HepG2 (cell line): ENCODE data around the gene TPPP2. TPM values are rescaled to one million over a fixed set of nuclear protein-coding genes. Genes with fewer than 3 reads are reported as not detected.

ENCODE experiments used
- ATF4 ChIP-seq, 2 experiments: fragments of 450-650 bp in 1 of 2; sonication (generic) in 1 of 2; formaldehyde crosslinking; IDR thresholded peaks; 2 replicates each; pipeline versions ENCODE4 v1.5.0 to v1.8.0; 2020 to 2022; ENCODE audit warnings: mild to moderate bottlenecking in 1 of 2, missing genetic modification reagents in 1 of 2
- FOXP1 ChIP-seq, 2 experiments: fragments of 450-650 bp in 1 of 2; IDR thresholded peaks; 2 replicates each; pipeline ENCODE4 v1.6.1; 2017 to 2018; ENCODE audit warnings: antibody characterized with exemption in 1 of 2
- HIVEP1 ChIP-seq: sonication (generic); formaldehyde crosslinking; IDR thresholded peaks from 2 replicates; pipeline ENCODE4 v1.4.0; 2020; ENCODE audit warnings: mild to moderate bottlenecking, missing genetic modification reagents
- KDM5B ChIP-seq: sonication (generic); formaldehyde crosslinking; IDR thresholded peaks from 2 replicates; pipeline ENCODE4 v1.4.0; 2020; ENCODE audit warnings: missing genetic modification reagents, mild to moderate bottlenecking, borderline replicate concordance
- LCORL ChIP-seq, 2 experiments: fragments of 450-650 bp in 1 of 2; sonication (generic) in 1 of 2; formaldehyde crosslinking in 1 of 2; IDR thresholded peaks; 2 replicates each; pipeline versions ENCODE4 v1.5.0 to v1.6.1; 2017 to 2020; ENCODE audit warnings: antibody characterized with exemption in 1 of 2, missing genetic modification reagents in 1 of 2
- MAFF ChIP-seq: IDR thresholded peaks from 2 replicates; pipeline ENCODE4 v1.6.1; 2011; ENCODE audit warnings: low read depth, low read length, improper control_type of control experiment
- MAX ChIP-seq: IDR thresholded peaks from 2 replicates; pipeline ENCODE4 v1.6.1; 2012; ENCODE audit warnings: inconsistent platforms
- MEF2D ChIP-seq: sonication (generic); formaldehyde crosslinking; IDR thresholded peaks from 2 replicates; pipeline ENCODE4 v1.5.1; 2020; ENCODE audit warnings: mild to moderate bottlenecking, missing genetic modification reagents
- PAXIP1 ChIP-seq: sonication (generic); formaldehyde crosslinking; conservative IDR thresholded peaks from 2 replicates; pipeline ENCODE4 v1.4.0; 2020; ENCODE audit warnings: mild to moderate bottlenecking, missing genetic modification reagents, moderate library complexity
- SAP130 ChIP-seq: IDR thresholded peaks from 2 replicates; pipeline ENCODE4 v1.6.1; 2016; ENCODE audit warnings: low read depth
- TFDP1 ChIP-seq: IDR thresholded peaks from 2 replicates; pipeline ENCODE4 v1.6.1; 2016; ENCODE audit warnings: missing compliant biosample characterization, missing genetic modification reagents, borderline replicate concordance
- ZFX ChIP-seq: sonication (generic); formaldehyde crosslinking; IDR thresholded peaks from 2 replicates; pipeline ENCODE4 v1.4.0; 2020; ENCODE audit warnings: mild to moderate bottlenecking, low read depth, missing genetic modification reagents, moderate library complexity
- ZMYM2 ChIP-seq: sonication (generic); formaldehyde crosslinking; IDR thresholded peaks from 2 replicates; pipeline ENCODE4 v1.8.0; 2022; ENCODE audit warnings: mild to moderate bottlenecking, missing genetic modification reagents
- ZNF205 ChIP-seq: IDR thresholded peaks from 2 replicates; pipeline ENCODE4 v1.6.1; 2018; ENCODE audit warnings: missing biosample characterization, missing genetic modification reagents
- ZNF264 ChIP-seq: sonication (generic); formaldehyde crosslinking; IDR thresholded peaks from 2 replicates; pipeline ENCODE4 v1.4.0; 2020; ENCODE audit warnings: missing genetic modification reagents
- ZNF430 ChIP-seq: sonication (generic); formaldehyde crosslinking; IDR thresholded peaks from 2 replicates; pipeline ENCODE4 v1.9.0; 2021; ENCODE audit warnings: mild to moderate bottlenecking, missing genetic modification reagents
- ZNF451 ChIP-seq: sonication (generic); formaldehyde crosslinking; IDR thresholded peaks from 2 replicates; pipeline ENCODE4 v1.5.0; 2020; ENCODE audit warnings: mild to moderate bottlenecking, missing genetic modification reagents
- polyA plus RNA-seq, 8 experiments: library from polyadenylated mRNA; depleted of rRNA in 3 of 8; stranded (reverse) in 7 of 8; unstranded in 1 of 8; fragments of >200 nt; fragmentation: Illumina TruSeq in 4 of 8; extraction: Trizol in 4 of 8; gene quantifications; 2 replicates each; pipeline versions ENCODE4 v1.2.1 to v1.2.3, GENCODE V29; 2011 to 2016; ENCODE audit warnings: low read depth in 4 of 8, missing spikeins in 1 of 8, mixed read lengths in 1 of 8; ENCODE audit not compliant: insufficient read depth in 1 of 8
- total RNA-seq, 5 experiments: library from RNA; depleted of rRNA; stranded (reverse); fragments of >200 nt; fragmentation: Illumina TruSeq; extraction: Trizol; gene quantifications; 2 replicates each; pipeline ENCODE4 v1.2.3, GENCODE V29; 2016; ENCODE audit warnings: low read depth in 1 of 5

TPPP2 gene
- total and polyA plus RNA-seq, 2 of the 13 experiments (the other 11 are each of a cell fraction or from before 2014, with no cell fraction given) = 0.58 to 4.2 TPM

GRCh38 chr14:21057803-21058675 is 28.0 kb downstream of the TPPP2 start, which contains the start of gene RNASE8 (continued):
- TF ChIP-seq HIVEP1 = peak; percentile 70
- TF ChIP-seq ZMYM2 (CRISPR knock-in tag) = 0 out of 2 replicates have a peak, but pooled peaks have one; percentile 24
- 0 out of 2 replicates have a peak, but pooled peaks have one; percentile 25 for TF ChIP-seq TFDP1 (CRISPR knock-in tag)
- 0 out of 2 replicates have a peak, but pooled peaks have one; percentile 9 for TF ChIP-seq ZFX (CRISPR knock-in tag)
- TF ChIP-seq SAP130 (CRISPR knock-in tag) = peak; percentile 19; the same call in 1 of the 2 replicates
- no peak for TF ChIP-seq ZNF264 (CRISPR knock-in tag)
- TF ChIP-seq ZNF205 = 0 out of 2 replicates have a peak, but pooled peaks have one; percentile 2
- TF ChIP-seq PAXIP1 (CRISPR knock-in tag) = no peak; the same call in 1 of the 2 replicates
- TF ChIP-seq MAX = peak; percentile 83
- no peak for TF ChIP-seq LCORL (IDR thresholded peaks at IDR 0.05)
- TF ChIP-seq LCORL (CRISPR knock-in tag; IDR thresholded peaks at IDR 0.05) = peak; percentile 19; the same call in 1 of the 2 replicates
- no peak for TF ChIP-seq ZNF451 (CRISPR knock-in tag)
- peak; percentile 46; the same call in 1 of the 2 replicates for TF ChIP-seq MEF2D (CRISPR knock-in tag)
- TF ChIP-seq MAFF = no peak
- TF ChIP-seq FOXP1 (IDR thresholded peaks at IDR 0.05) = no peak
- 0 out of 2 replicates have a peak, but pooled peaks have one; percentile 1 for TF ChIP-seq FOXP1 (CRISPR knock-in tag; IDR thresholded peaks at IDR 0.05)
- peak; percentile 62 for TF ChIP-seq KDM5B (CRISPR knock-in tag)
- peak; percentile 47; the same call in 1 of the 2 replicates for TF ChIP-seq ZNF430
- TF ChIP-seq ATF4 (CRISPR knock-in tag; IDR thresholded peaks at IDR 0.05) = 0 out of 4 replicates have a peak, but pooled peaks of 1 of the 2 experiments have one; percentile 17
- TF ChIP-seq, all 625 proteins: peak for 43
